ENCODE data around the gene SND1. TPM values are rescaled to one million over a fixed set of nuclear protein-coding genes. Genes with fewer than 3 reads are reported as not detected.

Gene SND1
- total RNA-seq, 1 donor from 2014 or later, result 232 TPM

- no peak for DNase-seq (ENCODE audit: low read depth)
- no peak for TF ChIP-seq CTCF (IDR thresholded peaks at IDR 0.05; ENCODE audit: insufficient read depth, low read length, severe bottlenecking)
- H3K4me3 ChIP-seq (ENCODE audit: low read depth, low read length), result no peak overlapping the region
- no peaks in the 10 kb centered on the region for H3K27me3 ChIP-seq (ENCODE audit: control insufficient read depth, insufficient read depth, low read length)
- FAIRE-seq, result no peak
- H3K36me3 ChIP-seq (ENCODE audit: control insufficient read depth, insufficient read depth, low read length), result peaks cover 7% of the 10 kb centered on the region
Measured at GRCh38 chr7:127930341-127931328, 278.6 kb downstream of the SND1 start.

- no peak for DNase-seq (ENCODE audit: low read depth)
- Histone ChIP-seq H3K36me3 (ENCODE audit: control insufficient read depth, insufficient read depth, low read length) (peaks cover 7% of the 10 kb centered on the region), H3K4me3 (ENCODE audit: low read depth, low read length) (no peak overlapping the region), H3K27me3 (ENCODE audit: control insufficient read depth, insufficient read depth, low read length) (no peaks in the 10 kb centered on the region)
- no peak for FAIRE-seq
- no peak for TF ChIP-seq CTCF (IDR thresholded peaks at IDR 0.05; ENCODE audit: insufficient read depth, low read length, severe bottlenecking)
Measured at GRCh38 chr7:127932076-127932475, 280.1 kb downstream of the SND1 start.

DNA sequence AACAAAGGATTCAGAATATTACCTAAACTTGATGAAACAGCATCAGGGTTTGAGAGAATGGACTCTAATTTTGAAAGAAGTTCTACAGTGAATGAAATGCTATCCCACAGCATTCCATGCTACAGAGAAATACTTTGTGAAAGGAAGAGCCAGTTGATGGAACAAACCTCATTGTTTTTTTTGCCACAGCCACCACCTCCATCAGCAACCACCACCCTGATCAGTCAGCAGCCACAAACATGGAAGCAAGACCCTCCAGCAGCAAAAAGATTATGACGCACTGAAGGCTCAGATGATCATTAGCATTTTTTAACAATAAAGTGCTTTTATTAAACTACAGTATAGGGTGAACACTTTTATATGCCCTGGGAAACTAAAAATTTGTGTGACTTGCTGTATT is 280.5 kb downstream of the SND1 start:
- H3K27me3 ChIP-seq (ENCODE audit: control insufficient read depth, insufficient read depth, low read length), result no peaks in the 10 kb centered on the region
- peaks cover 7% of the 10 kb centered on the region for H3K36me3 ChIP-seq (ENCODE audit: control insufficient read depth, insufficient read depth, low read length)
- no peak for DNase-seq (ENCODE audit: low read depth)
- FAIRE-seq, result no peak
- no peak for TF ChIP-seq CTCF (IDR thresholded peaks at IDR 0.05; ENCODE audit: insufficient read depth, low read length, severe bottlenecking)
- H3K4me3 ChIP-seq (ENCODE audit: low read depth, low read length), result no peak overlapping the region

DNA sequence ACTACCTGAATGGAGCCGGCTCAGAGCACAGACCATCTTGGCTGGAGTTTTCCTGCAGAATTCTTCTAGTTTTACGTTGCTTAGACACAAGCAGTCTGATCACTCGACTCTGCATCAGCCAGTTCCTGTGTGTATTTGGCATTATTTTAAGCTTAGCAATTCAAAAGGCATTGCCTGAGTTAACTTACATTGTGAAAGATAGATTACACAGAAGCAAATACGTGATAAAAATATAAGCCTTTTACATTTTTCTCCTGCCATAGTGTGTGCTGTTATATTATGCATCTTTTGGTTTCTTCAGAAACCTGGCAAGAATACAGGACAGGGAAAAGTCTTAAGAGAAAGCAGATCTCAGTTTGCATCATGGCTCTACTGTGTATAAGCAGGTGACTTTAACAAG is 281.2 kb downstream of the SND1 start:
- no peak overlapping the region for H3K4me3 ChIP-seq (ENCODE audit: low read depth, low read length)
- FAIRE-seq (no peak), DNase-seq (ENCODE audit: low read depth) (no peak)
- H3K27me3 ChIP-seq (ENCODE audit: control insufficient read depth, insufficient read depth, low read length), result no peaks in the 10 kb centered on the region
- peaks cover 7% of the 10 kb centered on the region for H3K36me3 ChIP-seq (ENCODE audit: control insufficient read depth, insufficient read depth, low read length)
- no peak for TF ChIP-seq CTCF (IDR thresholded peaks at IDR 0.05; ENCODE audit: insufficient read depth, low read length, severe bottlenecking)

GRCh38 chr7:127934711-127935110 is 282.7 kb downstream of the SND1 start:
- FAIRE-seq (no peak), DNase-seq (ENCODE audit: low read depth) (no peak)
- Histone ChIP-seq H3K27me3 (ENCODE audit: control insufficient read depth, insufficient read depth, low read length) (no peaks in the 10 kb centered on the region), H3K36me3 (ENCODE audit: control insufficient read depth, insufficient read depth, low read length) (peaks cover 4% of the 10 kb centered on the region), H3K4me3 (ENCODE audit: low read depth, low read length) (no peak overlapping the region)
- no peak for TF ChIP-seq CTCF (IDR thresholded peaks at IDR 0.05; ENCODE audit: insufficient read depth, low read length, severe bottlenecking)

All from bronchial epithelial cell (primary cell).